GM18870 (cell line): ENCODE results near the gene CEP170.
"Not testable (repeated sequence)": the region's sequence is repeated elsewhere in the genome, so short reads cannot be mapped to it uniquely, and the experiment has no call there.

Experiments used
- ATAC-seq: cut with Tn5 transposase; IDR thresholded peaks from one replicate; pipeline ENCODE4 v1.9.1; 2021; ENCODE audit warnings: moderate library complexity; ENCODE audit not compliant: unreplicated experiment

CEP170 gene

DNA sequence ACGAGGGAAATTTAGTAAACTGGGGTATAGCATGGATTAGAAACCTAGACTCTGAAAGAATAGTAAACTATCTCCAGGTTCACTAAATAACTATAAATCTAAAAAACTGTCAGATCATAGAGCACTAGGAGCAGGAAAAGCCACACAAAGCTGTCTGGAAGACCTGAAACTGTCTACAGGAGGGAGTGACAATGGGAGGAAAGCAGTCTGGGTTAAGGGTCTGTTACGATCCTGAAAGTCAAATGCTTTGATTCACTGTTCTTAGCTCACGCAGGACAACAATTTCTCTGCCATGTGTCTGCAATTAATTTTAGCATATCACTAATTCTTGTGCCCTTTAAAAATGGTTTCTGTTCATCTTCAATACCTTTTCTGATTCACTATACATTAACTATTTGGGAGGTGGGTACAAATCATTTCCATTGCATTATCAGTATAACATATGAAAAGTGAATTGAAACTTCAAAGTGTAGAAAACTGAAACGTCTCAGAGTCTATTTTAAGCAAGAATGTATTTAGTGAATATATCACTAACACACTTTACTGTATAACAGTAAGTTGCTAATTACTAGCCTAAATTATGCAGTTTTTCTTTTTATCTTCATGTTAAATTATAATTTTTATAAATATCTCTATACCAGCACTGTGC lies 18.4 kb downstream of the CEP170 start:
- ATAC-seq, result no peak

- no peak for ATAC-seq
Observed at GRCh38 chr1:243234978-243235647, 20.0 kb downstream of the CEP170 start.

GRCh38 chr1:243233908-243234307 lies 21.2 kb downstream of the CEP170 start:
- no peak for ATAC-seq

GRCh38 chr1:243230914-243231313 lies 24.2 kb downstream of the CEP170 start:
- ATAC-seq, result no peak

DNA sequence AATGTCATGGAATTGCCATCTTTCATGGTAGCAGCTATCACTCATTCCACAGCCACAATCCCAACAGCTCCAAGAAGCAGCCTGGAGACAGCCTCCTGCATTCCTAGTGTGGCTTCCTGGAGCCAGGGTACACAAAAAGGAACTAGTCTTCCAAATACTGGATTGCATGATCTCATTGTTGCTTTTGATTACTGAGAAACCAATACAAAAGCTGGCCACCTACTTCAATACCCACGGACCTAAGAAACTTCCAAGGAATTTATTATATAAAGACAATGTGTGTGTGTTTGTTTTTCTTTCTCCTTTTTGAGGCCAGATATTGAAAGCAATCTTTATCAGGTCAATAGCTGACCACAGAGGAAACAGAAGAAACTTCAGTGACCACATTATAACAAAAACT lies 25.6 kb downstream of the CEP170 start:
- ATAC-seq, result no peak

- ATAC-seq, result no peak
Observed at GRCh38 chr1:243227622-243228021, 27.5 kb downstream of the CEP170 start.

GRCh38 chr1:243218059-243218458 lies 37.0 kb downstream of the CEP170 start:
- no peak for ATAC-seq

GRCh38 chr1:243217349-243217748 lies 37.7 kb downstream of the CEP170 start:
- ATAC-seq, result no peak

DNA sequence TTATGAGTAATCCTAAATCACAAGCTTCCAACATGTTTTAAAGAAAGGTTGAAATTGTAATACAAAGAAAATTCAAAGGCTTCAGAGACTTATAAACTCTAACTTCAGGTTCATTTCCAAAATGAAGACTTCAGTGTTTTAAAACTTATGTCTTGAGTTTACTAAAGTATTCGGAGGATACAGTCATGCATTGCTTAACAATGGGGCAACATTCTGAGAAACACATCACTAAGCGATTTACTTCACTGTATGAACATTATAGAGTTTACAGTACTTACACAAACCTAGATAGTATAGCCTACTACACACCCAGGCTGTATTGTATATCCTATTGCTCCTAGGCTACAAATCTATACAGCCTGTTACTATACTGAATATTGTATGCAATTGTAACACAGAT lies 38.3 kb downstream of the CEP170 start:
- no peak for ATAC-seq

GRCh38 chr1:243215276-243215875 lies 39.7 kb downstream of the CEP170 start:
- ATAC-seq, result not testable (repeated sequence)

- no peak for ATAC-seq
Observed at GRCh38 chr1:243213045-243213787, 41.9 kb downstream of the CEP170 start.

GRCh38 chr1:243211984-243212383 lies 43.1 kb downstream of the CEP170 start:
- not testable (repeated sequence) for ATAC-seq

DNA sequence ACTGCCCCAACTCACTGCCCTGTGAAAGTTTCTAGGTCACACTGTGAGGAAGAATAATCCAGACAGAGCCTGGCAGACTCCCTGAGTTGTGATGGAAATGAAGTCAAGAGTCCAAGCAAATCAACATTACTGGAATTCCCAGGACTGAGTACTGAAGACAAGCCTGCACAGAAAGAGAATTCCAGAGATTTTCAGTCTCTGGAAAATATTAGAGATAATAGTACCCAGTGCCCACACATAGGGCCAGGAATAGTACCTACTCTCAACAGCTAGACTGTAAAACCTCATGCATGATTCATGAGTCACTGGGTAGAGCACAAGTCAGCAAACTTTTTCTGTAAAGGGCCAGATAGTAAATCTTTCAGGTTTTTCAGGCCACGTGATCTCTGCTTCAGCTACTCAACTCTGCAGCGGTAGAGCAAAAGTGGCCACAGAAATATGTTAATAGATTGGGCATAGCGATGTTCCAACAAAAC lies 50.0 kb downstream of the CEP170 start:
- ATAC-seq, result not testable (repeated sequence)

DNA sequence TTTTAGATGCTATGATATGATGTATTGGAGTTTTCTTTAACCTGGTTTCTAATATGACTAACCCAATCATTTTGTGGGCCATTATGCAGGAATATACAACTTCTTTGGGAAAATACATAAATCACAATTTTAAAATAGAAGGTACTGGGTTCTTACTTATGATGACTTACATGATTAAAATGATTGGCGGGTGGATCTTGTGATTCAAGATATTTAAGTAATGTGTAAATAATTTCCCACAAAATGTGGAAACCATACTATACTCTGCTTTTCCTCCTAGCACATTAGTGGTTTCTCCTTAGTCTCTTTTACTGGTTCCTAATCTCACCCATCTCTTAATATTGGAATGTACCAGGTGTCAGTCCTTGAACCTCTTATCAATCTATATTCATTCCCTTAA lies 50.7 kb downstream of the CEP170 start:
- ATAC-seq, result not testable (repeated sequence)

GRCh38 chr1:243203196-243203595 lies 51.9 kb downstream of the CEP170 start:
- not testable (repeated sequence) for ATAC-seq

DNA sequence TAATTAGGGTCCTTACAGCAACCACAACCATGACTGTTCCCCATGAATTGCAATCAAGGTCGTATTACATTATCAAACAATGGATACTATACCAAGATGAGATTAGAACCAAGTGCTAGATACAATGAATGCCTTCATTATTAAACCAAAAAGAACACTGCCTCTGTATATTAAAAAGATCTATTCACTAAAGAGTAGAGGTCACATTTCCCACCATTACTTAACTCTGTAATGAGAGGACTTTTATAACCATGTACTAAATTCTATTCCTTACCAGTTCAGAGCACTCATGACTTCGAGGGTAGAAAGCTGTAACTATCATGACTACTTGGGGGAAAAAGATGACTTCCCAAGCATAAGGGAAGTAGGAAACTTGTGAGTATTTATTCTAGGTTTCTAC lies 53.8 kb downstream of the CEP170 start:
- ATAC-seq, result not testable (repeated sequence)

DNA sequence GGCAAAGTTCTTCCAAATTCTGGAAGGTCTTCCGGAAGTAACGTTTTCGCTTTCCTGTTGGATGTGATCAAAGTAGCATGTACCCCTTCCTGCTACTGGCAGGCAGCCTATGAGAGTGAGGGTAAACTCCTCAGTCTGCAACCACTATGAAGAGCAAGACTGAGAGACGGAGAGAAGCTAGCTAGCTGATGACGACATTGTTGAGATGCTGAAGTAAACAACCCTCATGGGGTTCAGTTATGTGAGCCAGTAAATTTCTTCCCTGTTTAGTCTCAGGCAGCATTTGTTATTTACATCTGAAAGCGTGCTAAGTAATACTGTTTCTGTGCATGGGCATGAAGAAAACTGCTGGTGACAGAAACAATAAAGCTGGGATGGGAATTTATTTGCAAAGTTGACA lies 57.6 kb downstream of the CEP170 start:
- ATAC-seq, result not testable (repeated sequence)

DNA sequence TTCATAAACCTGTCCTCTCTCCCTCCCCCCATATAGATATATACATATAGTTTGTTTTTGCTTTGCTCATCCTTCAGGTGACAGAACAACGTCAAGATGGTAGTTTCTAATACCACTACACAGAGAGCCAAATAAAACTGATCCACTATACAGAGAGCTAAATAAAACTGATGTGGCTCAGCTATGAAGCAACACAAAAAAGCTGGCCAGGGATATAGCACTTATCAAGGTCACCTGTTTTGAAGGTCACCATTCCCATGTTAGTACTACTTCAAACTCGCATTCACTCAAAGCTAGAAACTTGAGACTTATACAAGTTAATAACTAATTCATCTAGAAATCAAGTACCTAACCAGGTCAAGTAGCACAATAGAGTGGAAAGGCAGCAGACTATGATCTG lies 61.8 kb downstream of the CEP170 start:
- not testable (repeated sequence) for ATAC-seq

- not testable (repeated sequence) for ATAC-seq
Observed at GRCh38 chr1:243186201-243186995, 68.7 kb downstream of the CEP170 start.

- ATAC-seq, result not testable (repeated sequence)
Observed at GRCh38 chr1:243184787-243185186, 70.3 kb downstream of the CEP170 start.

DNA sequence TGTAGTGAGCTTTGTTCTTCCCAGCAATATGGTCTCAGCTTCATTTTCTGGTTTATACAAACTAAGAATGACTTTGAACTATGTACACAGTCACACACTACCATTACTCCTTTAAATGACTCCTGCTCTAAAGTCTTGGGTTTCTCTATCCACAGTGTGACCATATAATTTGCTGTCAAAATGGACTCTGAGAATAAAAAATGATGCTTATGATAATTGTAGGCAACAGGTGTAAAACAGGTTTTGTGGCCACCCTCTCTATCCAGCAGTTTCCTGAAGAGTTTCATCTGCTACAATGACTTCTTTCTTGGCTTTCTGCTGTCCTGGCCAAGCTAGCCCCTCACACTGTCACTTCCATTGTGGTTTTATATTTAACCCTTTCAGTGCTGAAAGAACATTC lies 71.4 kb downstream of the CEP170 start:
- ATAC-seq, result not testable (repeated sequence)
